ENCODE measurements around the gene RERE. TPM values are rescaled to one million over a fixed set of nuclear protein-coding genes. Genes with fewer than 3 reads are reported as not detected.
A peak's percentile ranks its signal among the peaks of the same experiment; 100 is the strongest.

RERE gene
- total and polyA plus RNA-seq, 11 donors = 53.5 to 236 (median 121) TPM

GRCh38 chr1:8641377-8641997 lies 176.0 kb downstream of the RERE start:
- Histone ChIP-seq H3K9me3 (no peaks in the 10 kb centered on the region), H3K27ac (peak overlapping the region in 2 of 12 donors; percentile 8 to 30), H3K27me3 (no peaks in the 10 kb centered on the region), H3K36me3 (no peaks in the 10 kb centered on the region), H3K4me3 (no peak overlapping the region), H3K4me1 (peaks cover 0 to 40% (median 31%) of the 10 kb centered on the region in 12 donors)
- 57 to 67% (median 61%) methylated on average over 3 of the region's 3 CpGs for WGBS, 4 donors
- ATAC-seq (no peak), DNase-seq (no peak)
- intact Hi-C loops (cut with DNase I) = no loop called here
- TF ChIP-seq CTCF (IDR thresholded peaks at IDR 0.05) = no peak
- no peak for TF ChIP-seq POLR2A (IDR thresholded peaks at IDR 0.05)

GRCh38 chr1:8640950-8641349 lies 176.5 kb downstream of the RERE start:
- Histone ChIP-seq H3K27ac (peak overlapping the region in 2 of 12 donors; percentile 8 to 30), H3K36me3 (no peaks in the 10 kb centered on the region), H3K4me3 (no peak overlapping the region), H3K27me3 (no peaks in the 10 kb centered on the region), H3K4me1 (peaks cover 0 to 40% (median 30%) of the 10 kb centered on the region in 12 donors), H3K9me3 (no peaks in the 10 kb centered on the region)
- WGBS, 4 donors = 38 to 42% (median 41%) methylated on average over 1 of the region's 1 CpG
- no peak for TF ChIP-seq CTCF (IDR thresholded peaks at IDR 0.05)
- no peak for TF ChIP-seq POLR2A (IDR thresholded peaks at IDR 0.05)
- intact Hi-C loops (cut with DNase I) = no loop called here
- no peak for DNase-seq
- ATAC-seq = no peak

GRCh38 chr1:8639148-8639547 lies 178.3 kb downstream of the RERE start:
- H3K27me3 ChIP-seq = no peaks in the 10 kb centered on the region
- H3K27ac ChIP-seq = peak overlapping the region in 9 of 12 donors; percentile 14 to 56 (median 46)
- no peaks in the 10 kb centered on the region for H3K9me3 ChIP-seq
- ATAC-seq (peak in 3 of 4 donors; percentile 53 to 70 (median 68)), DNase-seq (no peak)
- no peak for TF ChIP-seq CTCF (IDR thresholded peaks at IDR 0.05)
- TF ChIP-seq POLR2A (IDR thresholded peaks at IDR 0.05) = no peak
- no peaks in the 10 kb centered on the region for H3K36me3 ChIP-seq
- intact Hi-C loops (cut with DNase I) = no loop called here
- H3K4me1 ChIP-seq = peaks cover 0 to 36% (median 29%) of the 10 kb centered on the region in 12 donors
- no peak overlapping the region for H3K4me3 ChIP-seq
- 56 to 66% (median 63%) methylated on average over 5 of the region's 5 CpGs for WGBS, 4 donors

- H3K27me3 ChIP-seq = no peaks in the 10 kb centered on the region
These were observed 183.5 kb downstream of the RERE start for GRCh38 chr1:8633741-8634501.

More at GRCh38 chr1:8633741-8634501, 183.5 kb downstream of the RERE start:
- Histone ChIP-seq H3K9me3 (no peaks in the 10 kb centered on the region), H3K36me3 (no peaks in the 10 kb centered on the region), H3K4me3 (no peak overlapping the region), H3K4me1 (peaks cover 0 to 37% (median 27%) of the 10 kb centered on the region in 12 donors), H3K27ac (no peak overlapping the region)
- no peak for DNase-seq
- TF ChIP-seq CTCF (IDR thresholded peaks at IDR 0.05) = no peak
- no peak for TF ChIP-seq POLR2A (IDR thresholded peaks at IDR 0.05)
- 84 to 99% (median 96%) methylated on average over 5 of the region's 5 CpGs for WGBS, 4 donors
- no peak for ATAC-seq
- intact Hi-C loops (cut with DNase I) = loop anchor here in 1 of 10 donors (5.0 kb wide), 1 partner anchor 33 kb away; no protein-coding TSS in a partner anchor

Measured in heart left ventricle (tissue), 16 donors.